Lung (tissue), 12 donors: ENCODE results near the gene SPRYD3. TPM values are rescaled to one million over a fixed set of nuclear protein-coding genes. Genes with fewer than 3 reads are reported as not detected.

Experiments
- ATAC-seq: fragments of 200-7000 bp; cut with Tn5 transposase; one replicate; pipeline ENCODE4 v1.9.1; 2020; ENCODE audit warnings: moderate number of reproducible peaks; ENCODE audit not compliant: insufficient read depth, low FRiP score
- DNase-seq, 3 donors: peaks; one replicate each; pipeline ENCODE4 v3.0.0-alpha.2; 2013 to 2017
- H3K27ac ChIP-seq, 2 donors: one replicate each; pipeline ENCODE4 v1.5.1; 2013; ENCODE audit warnings: mild to moderate bottlenecking in 2 of 2, moderate library complexity in 2 of 2, control low read depth in 1 of 2, inconsistent platforms in 1 of 2, low read depth in 1 of 2, low read length in 1 of 2
- H3K27me3 ChIP-seq, 3 donors: one replicate each; pipeline ENCODE4 v1.5.1; 2013; ENCODE audit warnings: low read length in 2 of 3; ENCODE audit not compliant: control insufficient read depth in 3 of 3, insufficient read depth in 3 of 3
- H3K36me3 ChIP-seq, 4 donors: one replicate each; pipeline ENCODE4 v1.5.1; 2013; ENCODE audit warnings: low read length in 4 of 4, mild to moderate bottlenecking in 1 of 4, moderate library complexity in 1 of 4; ENCODE audit not compliant: control insufficient read depth in 4 of 4, insufficient read depth in 4 of 4
- H3K4me1 ChIP-seq, 5 donors: one replicate each; pipeline ENCODE4 v1.5.1; 2013; ENCODE audit warnings: low read length in 5 of 5, mild to moderate bottlenecking in 2 of 5, moderate library complexity in 1 of 5; ENCODE audit not compliant: control insufficient read depth in 5 of 5, insufficient read depth in 5 of 5
- H3K4me3 ChIP-seq: one replicate; pipeline ENCODE4 v1.5.1; 2013; ENCODE audit warnings: mild to moderate bottlenecking, control low read depth, moderate library complexity
- H3K9ac ChIP-seq, 2 donors: one replicate each; pipeline ENCODE4 v1.5.1; 2013; ENCODE audit warnings: low read length in 2 of 2, control low read depth in 1 of 2; ENCODE audit not compliant: insufficient read depth in 1 of 2
- H3K9me3 ChIP-seq, 4 donors: one replicate each; pipeline ENCODE4 v1.5.1; 2013; ENCODE audit warnings: low read length in 3 of 4, mild to moderate bottlenecking in 1 of 4, moderate library complexity in 1 of 4; ENCODE audit not compliant: control insufficient read depth in 4 of 4, insufficient read depth in 3 of 4
- WGBS, 2 donors: extraction: QIAGEN DNeasy Blood & Tissue Kit; methylation state at CpG; one replicate each; pipeline ENCODE4 v1.1.7; 2013; 5-methylcytosine and 5-hydroxymethylcytosine counted together
- polyA plus RNA-seq, 2 donors: library from polyadenylated mRNA; stranded (reverse); fragments of 200-250 nt; gene quantifications; one replicate each; pipeline ENCODE4 v1.2.1, GENCODE V29; 2013
- total RNA-seq, 2 donors: library from RNA; depleted of rRNA in 1 of 2; stranded (reverse); fragments of >200 nt in 1 of 2; gene quantifications; one replicate each; pipeline ENCODE4 v1.2.1, GENCODE V29; 2014 to 2021
- TF ChIP-seq, protein P1 (sequence below): IDR thresholded peaks from 2 replicates; pipeline ENCODE4 v1.5.1; 2012; ENCODE audit warnings: mild to moderate bottlenecking; ENCODE audit errors: control extremely low read depth, extremely low read depth
- donor health status: control.
- donor health status: control.
- donor health status: Bipolar disorder and iron deficiency.
- donor health status: healthy.
- donor health status: DM: yes; HTN: yes; CAD: no.

Gene SPRYD3
- total and polyA plus RNA-seq, 4 donors: 17.1 to 60.2 (median 34.9) TPM

DNA sequence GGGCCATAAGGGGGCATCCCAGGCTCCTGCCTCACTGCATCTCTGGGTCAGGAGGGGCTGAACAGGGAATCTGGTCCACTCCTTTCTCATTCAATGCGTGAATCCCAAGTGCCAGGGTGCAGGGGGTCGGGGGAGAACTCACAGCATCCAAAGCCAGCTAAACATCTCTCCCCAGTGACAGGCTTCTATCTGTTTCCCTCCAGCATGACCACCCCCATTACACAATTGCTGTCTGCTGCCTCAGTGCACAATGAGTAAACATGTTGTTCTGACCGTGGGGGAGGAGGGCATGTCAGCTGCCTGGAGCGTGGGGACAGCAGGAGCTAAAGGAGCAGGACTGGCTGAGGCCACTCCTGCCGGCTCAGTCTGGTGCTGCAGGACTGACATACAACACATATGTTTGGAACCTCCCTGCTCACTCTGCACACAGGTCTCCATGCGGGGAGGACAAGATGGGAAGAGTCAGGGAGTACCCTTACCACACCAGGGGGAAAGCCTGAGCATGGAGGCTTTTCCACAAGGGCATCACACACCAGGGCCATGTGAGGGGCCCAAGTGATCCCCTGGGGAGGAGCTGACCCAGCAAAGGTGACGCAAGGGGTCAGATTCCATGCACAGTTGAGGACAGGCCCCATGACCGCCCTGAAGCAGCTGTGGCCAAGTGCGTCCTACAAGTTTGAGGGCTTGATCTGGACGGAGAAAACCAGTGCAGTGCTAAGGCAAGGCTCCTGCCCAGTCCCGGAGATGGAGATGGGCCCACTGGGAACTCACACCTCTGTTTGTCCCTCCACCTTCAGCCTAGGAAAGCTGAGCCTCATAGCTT lies 27.9 kb downstream of the SPRYD3 start:
- Histone ChIP-seq H3K4me1 (peaks cover 9 to 66% (median 26%) of the 10 kb centered on the region in 5 donors), H3K9me3 (no peaks in the 10 kb centered on the region), H3K4me3 (peak overlapping the region; percentile 73), H3K27me3 (no peaks in the 10 kb centered on the region), H3K36me3 (peaks cover 0 to 20% (median 11%) of the 10 kb centered on the region in 4 donors), H3K9ac (peak overlapping the region in 1 of 2 donors; percentile 69), H3K27ac (peak overlapping the region; percentile 89 to 96)
- WGBS, 2 donors: 25 to 54% methylated on average over 11 of the region's 11 CpGs
- no peak for ATAC-seq
- peak; percentile 61 to 86 (median 76) for DNase-seq
- TF ChIP-seq, protein P1, sequence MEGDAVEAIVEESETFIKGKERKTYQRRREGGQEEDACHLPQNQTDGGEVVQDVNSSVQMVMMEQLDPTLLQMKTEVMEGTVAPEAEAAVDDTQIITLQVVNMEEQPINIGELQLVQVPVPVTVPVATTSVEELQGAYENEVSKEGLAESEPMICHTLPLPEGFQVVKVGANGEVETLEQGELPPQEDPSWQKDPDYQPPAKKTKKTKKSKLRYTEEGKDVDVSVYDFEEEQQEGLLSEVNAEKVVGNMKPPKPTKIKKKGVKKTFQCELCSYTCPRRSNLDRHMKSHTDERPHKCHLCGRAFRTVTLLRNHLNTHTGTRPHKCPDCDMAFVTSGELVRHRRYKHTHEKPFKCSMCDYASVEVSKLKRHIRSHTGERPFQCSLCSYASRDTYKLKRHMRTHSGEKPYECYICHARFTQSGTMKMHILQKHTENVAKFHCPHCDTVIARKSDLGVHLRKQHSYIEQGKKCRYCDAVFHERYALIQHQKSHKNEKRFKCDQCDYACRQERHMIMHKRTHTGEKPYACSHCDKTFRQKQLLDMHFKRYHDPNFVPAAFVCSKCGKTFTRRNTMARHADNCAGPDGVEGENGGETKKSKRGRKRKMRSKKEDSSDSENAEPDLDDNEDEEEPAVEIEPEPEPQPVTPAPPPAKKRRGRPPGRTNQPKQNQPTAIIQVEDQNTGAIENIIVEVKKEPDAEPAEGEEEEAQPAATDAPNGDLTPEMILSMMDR: no peak

DNA sequence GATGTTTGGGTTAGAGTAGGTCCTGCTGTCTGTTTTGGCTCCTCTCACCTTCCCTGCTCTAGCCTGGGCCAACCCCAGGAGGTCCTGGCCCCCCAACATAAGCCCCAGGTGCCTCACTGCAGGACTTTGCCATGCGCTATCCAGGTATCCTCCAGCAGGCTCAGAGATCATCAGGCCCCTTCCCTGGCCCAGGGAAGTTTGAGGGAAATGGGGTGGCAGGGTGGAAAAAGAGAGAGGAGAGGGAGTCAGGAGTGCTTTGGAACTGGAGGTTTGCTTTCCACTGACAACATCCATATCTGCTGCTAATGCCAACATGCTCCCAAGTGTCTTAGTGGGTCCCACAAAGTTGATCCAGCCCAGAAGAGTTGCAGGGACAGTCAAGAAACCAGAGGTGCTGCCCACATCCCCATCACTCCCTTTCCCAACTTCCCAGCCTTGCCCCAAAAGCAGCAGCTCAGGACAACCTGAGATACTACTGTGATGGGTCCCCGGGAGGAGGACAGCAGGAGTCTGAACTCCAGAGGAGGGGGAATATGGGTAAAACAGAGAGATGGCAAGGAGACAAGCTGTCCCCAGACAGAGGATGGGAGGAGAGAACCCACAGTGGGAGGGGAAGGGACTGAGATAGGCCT lies 28.6 kb downstream of the SPRYD3 start:
- H3K9ac ChIP-seq: peak overlapping the region; percentile 28 to 69
- H3K36me3 ChIP-seq: peaks cover 0 to 16% (median 6%) of the 10 kb centered on the region in 4 donors
- H3K4me3 ChIP-seq: peak overlapping the region; percentile 73
- peaks cover 12 to 72% (median 31%) of the 10 kb centered on the region in 5 donors for H3K4me1 ChIP-seq
- H3K9me3 ChIP-seq: no peaks in the 10 kb centered on the region
- H3K27ac ChIP-seq: peak overlapping the region; percentile 89 to 96
- TF ChIP-seq, protein P1: no peak
- WGBS, 2 donors: 54 to 78% methylated on average over 2 of the region's 2 CpGs
- DNase-seq (no peak), ATAC-seq (no peak)
- H3K27me3 ChIP-seq: no peaks in the 10 kb centered on the region

DNA sequence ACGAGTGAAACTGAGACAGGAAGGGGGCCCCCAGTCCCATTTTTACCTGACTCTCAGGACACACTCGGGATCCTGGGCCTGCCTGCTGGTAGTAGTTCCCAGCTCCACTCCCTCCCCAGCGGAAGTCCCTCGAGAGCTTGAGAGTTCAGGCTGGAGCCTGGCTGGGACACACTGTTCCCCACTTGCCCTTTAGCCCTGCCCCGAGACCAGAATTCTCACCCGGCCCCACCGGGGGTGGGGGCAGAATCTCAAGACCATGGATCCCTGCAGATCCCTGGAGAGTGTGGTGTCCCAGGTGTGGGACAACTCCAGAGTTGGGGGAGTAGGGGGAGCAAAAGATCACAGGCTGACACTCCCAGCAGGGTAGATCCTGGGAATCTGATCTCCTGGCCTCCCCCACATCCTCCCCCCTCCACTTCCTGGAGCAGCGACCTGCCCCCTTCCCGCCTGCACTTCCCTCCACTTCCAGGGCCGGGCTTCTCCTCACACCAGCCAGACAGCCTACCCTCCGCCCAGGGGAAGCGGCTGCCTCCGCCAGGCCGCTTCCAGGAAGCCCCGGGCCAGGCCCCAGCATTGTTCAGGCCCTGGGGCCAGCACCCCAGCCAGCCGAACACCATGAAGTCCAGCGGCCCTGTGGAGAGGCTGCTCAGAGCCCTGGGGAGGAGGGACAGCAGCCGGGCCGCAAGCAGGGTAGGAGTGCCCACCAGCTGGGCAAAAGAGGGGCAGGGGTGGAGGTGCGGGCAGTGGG lies 29.4 kb downstream of the SPRYD3 start, which contains the start of gene TNS2:
Gene TNS2, plus strand, starts transcription at position 495 of the 748 bp plus-strand sequence. Its CDS starts 121 bp downstream, at position 616.
- Histone ChIP-seq H3K27ac (peak within 1 kb of the TSS; percentile 89 to 96), H3K9ac (peak within 1 kb of the TSS; percentile 28 to 69), H3K9me3 (no peaks in the 10 kb centered on the region), H3K27me3 (no peaks in the 10 kb centered on the region), H3K4me1 (peaks cover 15 to 74% (median 32%) of the 10 kb centered on the region in 5 donors), H3K4me3 (peak within 1 kb of the TSS; percentile 73), H3K36me3 (peaks cover 0 to 10% (median 2%) of the 10 kb centered on the region in 4 donors)
- peak; percentile 65 to 78 (median 66) for DNase-seq
- 25 to 48% methylated on average over 20 of the region's 20 CpGs for WGBS, 2 donors
- ATAC-seq: peak; percentile 13
- TF ChIP-seq, protein P1: no peak
